ENCODE data around the gene GYS2. TPM values are rescaled to one million over a fixed set of nuclear protein-coding genes. Genes with fewer than 3 reads are reported as not detected.

The GYS2 gene
- total and polyA plus RNA-seq, 3 experiments from 2014 or later, result not detected

DNA sequence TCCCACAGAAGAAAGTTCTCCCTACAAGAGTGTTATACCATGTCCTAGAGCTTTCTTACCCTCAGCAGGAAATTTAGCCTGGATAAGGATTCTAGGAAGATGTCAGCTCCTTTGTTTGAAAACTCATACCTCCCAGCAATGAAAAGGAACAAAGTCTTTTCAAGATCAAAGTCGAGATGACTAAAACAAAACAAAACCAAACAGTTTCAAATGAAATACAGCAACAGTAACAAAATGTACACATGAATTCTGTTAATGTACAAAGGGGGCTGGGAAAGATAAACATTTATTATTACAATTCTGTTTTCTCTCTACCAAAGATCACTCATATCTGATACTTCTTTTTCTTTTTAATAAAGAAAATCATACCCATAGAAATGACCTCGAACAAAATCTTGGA, 41.8 kb downstream of the GYS2 start:
- no peaks in the 10 kb centered on the region for H3K27me3 ChIP-seq (ENCODE audit: insufficient read depth, low read length, poor library complexity, severe bottlenecking)
- no peak overlapping the region for H3K4me3 ChIP-seq (ENCODE audit: low read length)
- no peaks in the 10 kb centered on the region for H3K9me3 ChIP-seq (ENCODE audit: low read length)
- Mint-ChIP-seq H3K4me3 (no peak overlapping the region), H3K4me1 (no peaks in the 10 kb centered on the region), H3K9me3 (peaks cover 0 to 2% (median 0%) of the 10 kb centered on the region in 5 donors), H3K36me3 (peaks cover 0 to 3% (median 2%) of the 10 kb centered on the region in 3 donors), H3K27me3 (peaks cover 0 to 3% of the 10 kb centered on the region in 2 donors), H3K27ac (no peak overlapping the region)
- no peak for DNase-seq
- H3K36me3 ChIP-seq (ENCODE audit: insufficient read depth, low read length), result no peaks in the 10 kb centered on the region
- ChIA-PET POLR2A (no interaction called here), CTCF (no interaction called here)
- no peak overlapping the region for H3K27ac ChIP-seq (ENCODE audit: low read depth, low read length)
- H3K4me1 ChIP-seq (ENCODE audit: insufficient read depth, low read length), result no peaks in the 10 kb centered on the region

DNA sequence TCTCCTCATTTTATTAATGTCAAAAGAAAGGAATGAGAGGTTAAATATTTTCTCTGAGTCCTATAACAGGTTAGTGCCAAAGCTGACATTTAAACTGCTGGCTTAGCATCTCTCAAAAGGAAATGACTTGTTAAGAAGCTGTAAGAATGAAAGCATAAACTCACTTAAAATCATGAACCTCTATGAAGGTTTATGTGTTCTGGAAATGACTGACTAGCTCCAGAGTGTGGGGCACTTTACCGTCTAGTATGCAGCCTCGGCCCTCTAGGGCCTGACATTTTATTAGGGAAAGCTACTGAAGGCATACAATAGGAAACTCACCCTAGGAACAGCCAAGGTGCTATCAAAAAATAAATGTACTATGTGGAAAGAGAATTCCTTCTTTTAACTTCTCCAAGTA, 43.5 kb downstream of the GYS2 start:
- Mint-ChIP-seq H3K36me3 (peaks cover 0 to 3% (median 2%) of the 10 kb centered on the region in 3 donors), H3K4me1 (no peaks in the 10 kb centered on the region), H3K27me3 (peaks cover 0 to 3% of the 10 kb centered on the region in 2 donors), H3K9me3 (peaks cover 0 to 2% (median 0%) of the 10 kb centered on the region in 5 donors), H3K4me3 (no peak overlapping the region), H3K27ac (no peak overlapping the region)
- DNase-seq, result no peak
- no peaks in the 10 kb centered on the region for H3K4me1 ChIP-seq (ENCODE audit: insufficient read depth, low read length)
- no peaks in the 10 kb centered on the region for H3K27me3 ChIP-seq (ENCODE audit: insufficient read depth, low read length, poor library complexity, severe bottlenecking)
- H3K36me3 ChIP-seq (ENCODE audit: insufficient read depth, low read length), result no peaks in the 10 kb centered on the region
- no peaks in the 10 kb centered on the region for H3K9me3 ChIP-seq (ENCODE audit: low read length)
- CTCF ChIA-PET, result no interaction called here
- POLR2A ChIA-PET, result no interaction called here
- no peak overlapping the region for H3K27ac ChIP-seq (ENCODE audit: low read depth, low read length)
- no peak overlapping the region for H3K4me3 ChIP-seq (ENCODE audit: low read length)

- Histone ChIP-seq H3K27me3 (ENCODE audit: insufficient read depth, low read length, poor library complexity, severe bottlenecking) (no peaks in the 10 kb centered on the region), H3K36me3 (ENCODE audit: insufficient read depth, low read length) (no peaks in the 10 kb centered on the region), H3K4me3 (ENCODE audit: low read length) (no peak overlapping the region), H3K27ac (ENCODE audit: low read depth, low read length) (no peak overlapping the region), H3K9me3 (ENCODE audit: low read length) (no peaks in the 10 kb centered on the region), H3K4me1 (ENCODE audit: insufficient read depth, low read length) (no peaks in the 10 kb centered on the region)
- ChIA-PET POLR2A (no interaction called here), CTCF (no interaction called here)
- H3K4me1 Mint-ChIP-seq, result no peaks in the 10 kb centered on the region
- peaks cover 0 to 3% (median 2%) of the 10 kb centered on the region in 3 donors for H3K36me3 Mint-ChIP-seq
- DNase-seq, result no peak
- peaks cover 0 to 3% of the 10 kb centered on the region in 2 donors for H3K27me3 Mint-ChIP-seq
- H3K9me3 Mint-ChIP-seq, result peaks cover 0 to 2% (median 0%) of the 10 kb centered on the region in 5 donors
- H3K27ac Mint-ChIP-seq, result no peak overlapping the region
- H3K4me3 Mint-ChIP-seq, result no peak overlapping the region
Measured at GRCh38 chr12:21559855-21560569, 44.6 kb downstream of the GYS2 start.

DNA sequence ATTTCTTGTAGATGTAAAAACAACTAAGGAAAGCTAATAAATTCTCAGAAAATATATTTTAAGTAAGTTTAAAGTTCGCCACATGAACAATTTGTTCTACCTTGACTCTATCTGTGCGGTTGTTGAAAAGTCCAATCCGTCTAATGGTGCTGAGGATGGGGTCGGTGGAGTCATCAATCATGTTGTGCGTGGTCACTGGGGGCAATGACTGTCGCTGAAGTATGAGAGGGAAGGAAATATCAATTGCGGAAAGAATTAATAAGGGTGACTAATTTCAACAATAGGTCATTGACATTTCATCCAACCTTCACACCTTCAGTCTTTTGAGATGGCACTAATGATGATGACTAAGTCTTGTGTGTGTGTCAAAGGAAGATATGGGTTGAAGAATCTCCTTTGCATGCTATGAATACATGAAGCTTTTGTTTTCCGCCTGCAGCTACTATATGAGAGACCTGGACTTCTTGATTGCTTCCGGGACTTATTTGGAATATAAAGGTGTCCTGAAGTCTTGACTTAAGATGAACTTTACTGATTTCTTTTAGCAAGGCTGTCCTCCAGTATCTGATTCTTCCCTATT, 46.5 kb downstream of the GYS2 start:
- no peak overlapping the region for H3K4me3 ChIP-seq (ENCODE audit: low read length)
- Mint-ChIP-seq H3K27ac (no peak overlapping the region), H3K36me3 (peaks cover 0 to 2% (median 2%) of the 10 kb centered on the region in 3 donors), H3K4me1 (no peaks in the 10 kb centered on the region), H3K9me3 (peaks cover 0 to 2% (median 0%) of the 10 kb centered on the region in 5 donors), H3K4me3 (no peak overlapping the region), H3K27me3 (peaks cover 0 to 3% of the 10 kb centered on the region in 2 donors)
- H3K9me3 ChIP-seq (ENCODE audit: low read length), result no peaks in the 10 kb centered on the region
- CTCF ChIA-PET, result interaction anchor here (1.2 kb wide), 1 partner anchor 32 kb away, joined by 3 read pairs; the partner anchor contains the start of gene SPX
- no peaks in the 10 kb centered on the region for H3K36me3 ChIP-seq (ENCODE audit: insufficient read depth, low read length)
- DNase-seq, result no peak
- no peak overlapping the region for H3K27ac ChIP-seq (ENCODE audit: low read depth, low read length)
- POLR2A ChIA-PET, result no interaction called here
- H3K4me1 ChIP-seq (ENCODE audit: insufficient read depth, low read length), result no peaks in the 10 kb centered on the region
- H3K27me3 ChIP-seq (ENCODE audit: insufficient read depth, low read length, poor library complexity, severe bottlenecking), result no peaks in the 10 kb centered on the region

- no peak overlapping the region for H3K27ac Mint-ChIP-seq
- Histone ChIP-seq H3K27ac (ENCODE audit: low read depth, low read length) (no peak overlapping the region), H3K27me3 (ENCODE audit: insufficient read depth, low read length, poor library complexity, severe bottlenecking) (no peaks in the 10 kb centered on the region), H3K9me3 (ENCODE audit: low read length) (no peaks in the 10 kb centered on the region), H3K4me3 (ENCODE audit: low read length) (no peak overlapping the region), H3K4me1 (ENCODE audit: insufficient read depth, low read length) (no peaks in the 10 kb centered on the region), H3K36me3 (ENCODE audit: insufficient read depth, low read length) (no peaks in the 10 kb centered on the region)
- no peak overlapping the region for H3K4me3 Mint-ChIP-seq
- no peak for DNase-seq
- ChIA-PET CTCF (no interaction called here), POLR2A (no interaction called here)
- no peaks in the 10 kb centered on the region for H3K27me3 Mint-ChIP-seq
- peaks cover 0 to 2% (median 2%) of the 10 kb centered on the region in 3 donors for H3K36me3 Mint-ChIP-seq
- H3K9me3 Mint-ChIP-seq, result peaks cover 0 to 2% (median 0%) of the 10 kb centered on the region in 5 donors
- no peaks in the 10 kb centered on the region for H3K4me1 Mint-ChIP-seq
Measured at GRCh38 chr12:21553329-21553675, 51.3 kb downstream of the GYS2 start.

DNA sequence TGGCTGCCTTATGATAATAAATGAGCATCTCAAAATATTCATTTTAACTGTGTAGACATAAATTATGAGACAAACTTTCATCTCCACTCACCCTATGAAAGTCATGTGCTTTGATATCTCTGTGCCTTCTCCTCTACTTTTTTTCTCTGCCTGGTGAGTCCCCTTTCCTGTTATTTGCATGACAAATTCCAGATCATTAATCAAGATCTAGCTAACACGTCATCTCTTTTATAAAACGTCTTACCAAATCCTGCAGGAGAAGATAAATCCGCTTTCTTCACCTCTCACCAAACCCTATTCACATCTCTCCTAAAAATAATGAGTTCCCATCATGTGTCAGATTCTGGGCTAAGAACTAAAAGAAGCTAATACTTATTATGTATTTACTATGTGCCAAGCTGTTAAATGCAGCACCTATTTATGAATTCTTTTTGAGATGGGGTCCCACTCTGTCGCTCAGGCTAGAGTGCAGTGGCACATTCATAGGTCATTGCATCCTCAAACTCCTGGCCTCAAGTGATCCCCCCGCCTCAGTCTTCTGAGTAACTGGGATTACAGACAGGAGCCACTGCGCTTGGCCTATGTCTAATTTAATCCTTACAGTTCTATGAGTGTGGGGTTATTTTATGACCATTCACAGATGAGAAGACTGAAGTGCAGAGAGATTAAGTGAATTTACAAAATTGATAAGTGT, 51.9 kb downstream of the GYS2 start:
- Mint-ChIP-seq H3K36me3 (peaks cover 0 to 2% (median 0%) of the 10 kb centered on the region in 3 donors), H3K27me3 (no peaks in the 10 kb centered on the region), H3K4me3 (no peak overlapping the region), H3K9me3 (no peaks in the 10 kb centered on the region), H3K27ac (peak overlapping the region in 1 of 8 donors; percentile 20), H3K4me1 (no peaks in the 10 kb centered on the region)
- Histone ChIP-seq H3K4me1 (ENCODE audit: insufficient read depth, low read length) (no peaks in the 10 kb centered on the region), H3K9me3 (ENCODE audit: low read length) (no peaks in the 10 kb centered on the region), H3K4me3 (ENCODE audit: low read length) (no peak overlapping the region), H3K27ac (ENCODE audit: low read depth, low read length) (no peak overlapping the region), H3K27me3 (ENCODE audit: insufficient read depth, low read length, poor library complexity, severe bottlenecking) (no peaks in the 10 kb centered on the region), H3K36me3 (ENCODE audit: insufficient read depth, low read length) (no peaks in the 10 kb centered on the region)
- ChIA-PET POLR2A (no interaction called here), CTCF (no interaction called here)
- no peak for DNase-seq

GRCh38 chr12:21551841-21552465, 52.7 kb downstream of the GYS2 start:
- Histone ChIP-seq H3K4me3 (ENCODE audit: low read length) (no peak overlapping the region), H3K36me3 (ENCODE audit: insufficient read depth, low read length) (no peaks in the 10 kb centered on the region), H3K27ac (ENCODE audit: low read depth, low read length) (no peak overlapping the region), H3K4me1 (ENCODE audit: insufficient read depth, low read length) (no peaks in the 10 kb centered on the region), H3K27me3 (ENCODE audit: insufficient read depth, low read length, poor library complexity, severe bottlenecking) (no peaks in the 10 kb centered on the region), H3K9me3 (ENCODE audit: low read length) (no peaks in the 10 kb centered on the region)
- no peaks in the 10 kb centered on the region for H3K27me3 Mint-ChIP-seq
- no peak for DNase-seq
- CTCF ChIA-PET, result no interaction called here
- H3K27ac Mint-ChIP-seq, result peak overlapping the region in 1 of 8 donors; percentile 16
- H3K36me3 Mint-ChIP-seq, result peaks cover 0 to 2% (median 0%) of the 10 kb centered on the region in 3 donors
- POLR2A ChIA-PET, result no interaction called here
- H3K4me1 Mint-ChIP-seq, result no peaks in the 10 kb centered on the region
- no peaks in the 10 kb centered on the region for H3K9me3 Mint-ChIP-seq
- H3K4me3 Mint-ChIP-seq, result no peak overlapping the region

GRCh38 chr12:21547437-21547836, 57.2 kb downstream of the GYS2 start:
- Mint-ChIP-seq H3K27ac (no peak overlapping the region), H3K4me3 (no peak overlapping the region), H3K9me3 (no peaks in the 10 kb centered on the region), H3K4me1 (no peaks in the 10 kb centered on the region), H3K36me3 (peaks cover 0 to 3% (median 0%) of the 10 kb centered on the region in 3 donors), H3K27me3 (peaks cover 3 to 5% of the 10 kb centered on the region in 2 donors)
- H3K27me3 ChIP-seq (ENCODE audit: insufficient read depth, low read length, poor library complexity, severe bottlenecking), result no peaks in the 10 kb centered on the region
- no peak overlapping the region for H3K4me3 ChIP-seq (ENCODE audit: low read length)
- no peaks in the 10 kb centered on the region for H3K4me1 ChIP-seq (ENCODE audit: insufficient read depth, low read length)
- no peak overlapping the region for H3K27ac ChIP-seq (ENCODE audit: low read depth, low read length)
- CTCF ChIA-PET, result no interaction called here
- POLR2A ChIA-PET, result no interaction called here
- no peaks in the 10 kb centered on the region for H3K36me3 ChIP-seq (ENCODE audit: insufficient read depth, low read length)
- no peaks in the 10 kb centered on the region for H3K9me3 ChIP-seq (ENCODE audit: low read length)
- no peak for DNase-seq
